ENCODE results near the gene DSG3.
"Not testable (repeated sequence)": the region's sequence is repeated elsewhere in the genome, so short reads cannot be mapped to it uniquely, and the experiment has no call there.

DSG3 gene

DNA sequence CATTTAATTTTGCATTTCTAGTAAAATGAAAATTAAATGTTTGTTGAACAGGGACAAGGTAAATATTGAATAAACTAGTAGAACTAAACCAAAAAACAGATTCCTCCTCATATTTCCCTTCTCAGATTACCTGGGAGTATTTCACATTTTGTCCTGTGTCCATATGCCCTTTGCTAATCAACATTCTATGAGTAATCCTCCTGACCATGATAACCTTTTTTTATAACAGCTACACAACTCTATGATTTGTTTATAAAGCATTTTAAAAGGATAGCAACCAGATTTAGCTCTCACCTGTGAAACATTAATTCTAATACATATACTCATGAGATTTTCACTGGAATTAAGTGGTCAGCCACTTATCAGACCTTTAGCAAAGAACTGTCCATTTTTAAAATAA is 43.3 kb downstream of the DSG3 start:
- no peak overlapping the region for H3K27ac ChIP-seq (ENCODE audit: low read depth, low read length)
- H3K4me3 ChIP-seq (ENCODE audit: low read depth, low read length) = no peak overlapping the region
- H3K36me3 ChIP-seq (ENCODE audit: insufficient read depth, low read length) = no peaks in the 10 kb centered on the region
- no peaks in the 10 kb centered on the region for H3K79me2 ChIP-seq (ENCODE audit: control insufficient read depth, insufficient read depth, low read length, unreplicated experiment)
- no peaks in the 10 kb centered on the region for H3K4me1 ChIP-seq (ENCODE audit: control insufficient read depth, insufficient read depth, low read length, unreplicated experiment)
- no peak overlapping the region for H2AFZ ChIP-seq (ENCODE audit: low read length, unreplicated experiment)
- 0 out of 2 replicates have a peak, but pooled peaks cover 5% of the 10 kb centered on the region for H3K27me3 ChIP-seq (ENCODE audit: insufficient read depth, low read length)

DNA sequence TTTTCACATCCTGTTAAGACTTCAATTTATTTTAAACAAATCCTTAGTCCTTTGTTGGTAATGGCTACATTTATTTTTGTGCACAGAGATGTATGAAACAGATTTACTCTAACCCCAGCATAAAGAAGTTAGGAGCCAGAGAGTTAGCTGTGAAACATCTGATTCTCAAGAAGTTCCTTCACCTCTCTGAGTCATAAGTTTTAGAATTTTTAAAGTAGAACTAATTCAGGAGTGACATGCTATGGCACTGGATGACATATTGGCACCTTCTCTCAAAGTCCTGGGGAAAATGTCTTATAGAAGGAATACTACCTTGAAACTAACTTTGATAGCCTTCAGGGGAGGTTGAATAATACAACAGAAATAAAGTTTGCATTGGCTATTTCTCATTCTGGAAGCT is 44.0 kb downstream of the DSG3 start:
- no peak overlapping the region for H2AFZ ChIP-seq (ENCODE audit: low read length, unreplicated experiment)
- H3K27me3 ChIP-seq (ENCODE audit: insufficient read depth, low read length) = peaks cover 10% of the 10 kb centered on the region; the same call in 1 of the 2 replicates
- no peaks in the 10 kb centered on the region for H3K36me3 ChIP-seq (ENCODE audit: insufficient read depth, low read length)
- no peaks in the 10 kb centered on the region for H3K4me1 ChIP-seq (ENCODE audit: control insufficient read depth, insufficient read depth, low read length, unreplicated experiment)
- H3K79me2 ChIP-seq (ENCODE audit: control insufficient read depth, insufficient read depth, low read length, unreplicated experiment) = no peaks in the 10 kb centered on the region
- H3K4me3 ChIP-seq (ENCODE audit: low read depth, low read length) = no peak overlapping the region
- H3K27ac ChIP-seq (ENCODE audit: low read depth, low read length) = no peak overlapping the region

DNA sequence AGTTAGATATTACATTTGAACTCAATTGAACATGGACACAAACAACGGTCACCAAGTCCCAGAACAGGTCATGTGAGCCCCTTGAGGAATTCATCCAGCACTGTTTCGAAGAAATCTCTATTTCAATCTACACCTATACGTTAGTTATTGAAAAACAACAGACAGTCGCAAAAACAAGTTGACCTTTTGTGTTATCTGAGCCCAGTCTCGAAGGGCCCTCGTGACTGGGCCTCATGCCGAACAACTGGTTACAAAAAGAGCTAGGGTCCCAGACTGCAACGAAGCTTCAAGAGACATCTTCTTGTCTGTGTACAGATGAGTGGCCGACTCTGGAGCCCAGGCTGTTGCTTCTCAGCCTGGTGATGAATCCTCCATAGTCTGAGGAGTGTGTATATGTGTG is 45.1 kb downstream of the DSG3 start:
- Histone ChIP-seq H3K27ac (ENCODE audit: low read depth, low read length) (no peak overlapping the region), H3K27me3 (ENCODE audit: insufficient read depth, low read length) (peaks cover 21% of the 10 kb centered on the region), H3K79me2 (ENCODE audit: control insufficient read depth, insufficient read depth, low read length, unreplicated experiment) (no peaks in the 10 kb centered on the region), H3K36me3 (ENCODE audit: insufficient read depth, low read length) (no peaks in the 10 kb centered on the region), H3K4me1 (ENCODE audit: control insufficient read depth, insufficient read depth, low read length, unreplicated experiment) (no peaks in the 10 kb centered on the region), H2AFZ (ENCODE audit: low read length, unreplicated experiment) (no peak overlapping the region), H3K4me3 (ENCODE audit: low read depth, low read length) (no peak overlapping the region)

DNA sequence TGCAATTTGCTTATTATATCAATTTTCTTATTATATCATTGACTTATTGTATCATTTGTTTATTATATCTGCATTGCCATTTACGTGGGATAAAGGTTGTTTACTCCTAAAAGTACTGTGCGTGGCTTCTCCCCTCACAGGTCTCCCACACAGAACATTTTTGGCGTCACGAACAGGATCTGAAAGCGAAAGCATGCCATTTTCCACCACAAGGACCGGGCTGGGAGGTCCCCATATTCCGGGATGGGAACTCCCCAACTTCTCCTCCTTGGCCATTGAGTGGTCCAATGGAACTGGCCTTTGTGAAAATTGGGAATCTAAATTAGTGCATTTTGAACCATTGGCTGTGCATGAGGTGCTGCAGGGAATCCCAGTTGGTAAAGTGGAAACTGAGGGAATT is 45.6 kb downstream of the DSG3 start:
- H3K4me3 ChIP-seq (ENCODE audit: low read depth, low read length) = no peak overlapping the region
- no peaks in the 10 kb centered on the region for H3K4me1 ChIP-seq (ENCODE audit: control insufficient read depth, insufficient read depth, low read length, unreplicated experiment)
- H2AFZ ChIP-seq (ENCODE audit: low read length, unreplicated experiment) = no peak overlapping the region

DNA sequence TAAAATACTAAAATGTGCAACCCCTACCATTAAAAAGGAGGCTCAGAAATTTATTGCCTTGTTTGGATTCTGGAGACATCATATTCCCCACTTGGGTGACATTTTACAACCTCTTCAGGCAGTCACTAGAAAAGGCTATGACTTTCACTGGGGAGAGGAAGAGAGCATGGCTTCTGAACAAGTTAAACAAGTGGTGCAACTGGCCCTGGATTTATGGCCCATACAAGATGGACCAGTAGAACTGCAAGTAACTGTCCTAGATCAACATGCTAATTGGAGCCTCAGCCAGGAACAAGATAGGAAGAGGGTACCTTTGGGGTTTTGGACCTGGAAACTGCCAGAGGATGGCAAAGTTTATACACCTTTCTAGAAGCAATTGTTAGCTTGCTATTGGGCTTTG is 46.4 kb downstream of the DSG3 start:
- H3K27me3 ChIP-seq (ENCODE audit: insufficient read depth, low read length) = peaks cover 34% of the 10 kb centered on the region

More for the DNA sequence above, 45.6 kb downstream of the DSG3 start:
- H3K79me2 ChIP-seq (ENCODE audit: control insufficient read depth, insufficient read depth, low read length, unreplicated experiment) = no peaks in the 10 kb centered on the region
- H3K27me3 ChIP-seq (ENCODE audit: insufficient read depth, low read length) = peaks cover 26% of the 10 kb centered on the region
- no peak overlapping the region for H3K27ac ChIP-seq (ENCODE audit: low read depth, low read length)
- no peaks in the 10 kb centered on the region for H3K36me3 ChIP-seq (ENCODE audit: insufficient read depth, low read length)

DNA sequence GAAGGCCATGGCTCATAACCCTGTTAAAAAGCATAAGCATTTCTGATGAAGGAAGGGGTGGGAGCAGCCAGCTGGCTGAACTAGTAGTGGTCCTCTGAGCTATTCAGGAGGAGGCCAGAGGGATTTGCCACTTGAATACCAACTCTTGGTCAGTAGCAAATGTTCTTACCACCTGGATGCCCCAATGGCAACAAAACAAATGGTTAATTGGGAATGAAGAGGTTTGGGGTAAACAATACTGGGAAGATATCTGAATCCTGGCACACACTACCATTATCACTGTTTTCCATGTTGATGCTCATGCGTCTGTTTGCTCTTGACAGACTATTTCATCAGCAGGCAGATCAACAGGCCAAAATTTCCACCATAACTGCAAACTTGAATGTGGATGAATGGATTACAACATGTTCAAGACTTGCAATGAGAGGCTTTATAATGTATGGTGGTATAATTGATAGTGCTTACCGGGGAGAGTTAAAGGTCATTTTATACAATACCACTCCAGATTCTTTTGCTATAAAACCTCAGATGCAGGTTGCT is 47.2 kb downstream of the DSG3 start:
- H3K27ac ChIP-seq (ENCODE audit: low read depth, low read length); H3K36me3 ChIP-seq (ENCODE audit: insufficient read depth, low read length); H2AFZ ChIP-seq (ENCODE audit: low read length, unreplicated experiment); H3K4me3 ChIP-seq (ENCODE audit: low read depth, low read length); H3K79me2 ChIP-seq (ENCODE audit: control insufficient read depth, insufficient read depth, low read length, unreplicated experiment); H3K4me1 ChIP-seq (ENCODE audit: control insufficient read depth, insufficient read depth, low read length, unreplicated experiment): not testable (repeated sequence)
- H3K27me3 ChIP-seq (ENCODE audit: insufficient read depth, low read length) = peaks cover 42% of the 10 kb centered on the region

More for the DNA sequence above, 46.4 kb downstream of the DSG3 start:
- Histone ChIP-seq H3K79me2 (ENCODE audit: control insufficient read depth, insufficient read depth, low read length, unreplicated experiment) (no peaks in the 10 kb centered on the region), H3K36me3 (ENCODE audit: insufficient read depth, low read length) (no peaks in the 10 kb centered on the region), H2AFZ (ENCODE audit: low read length, unreplicated experiment) (no peak overlapping the region), H3K4me3 (ENCODE audit: low read depth, low read length) (no peak overlapping the region), H3K27ac (ENCODE audit: low read depth, low read length) (no peak overlapping the region), H3K4me1 (ENCODE audit: control insufficient read depth, insufficient read depth, low read length, unreplicated experiment) (no peaks in the 10 kb centered on the region)

DNA sequence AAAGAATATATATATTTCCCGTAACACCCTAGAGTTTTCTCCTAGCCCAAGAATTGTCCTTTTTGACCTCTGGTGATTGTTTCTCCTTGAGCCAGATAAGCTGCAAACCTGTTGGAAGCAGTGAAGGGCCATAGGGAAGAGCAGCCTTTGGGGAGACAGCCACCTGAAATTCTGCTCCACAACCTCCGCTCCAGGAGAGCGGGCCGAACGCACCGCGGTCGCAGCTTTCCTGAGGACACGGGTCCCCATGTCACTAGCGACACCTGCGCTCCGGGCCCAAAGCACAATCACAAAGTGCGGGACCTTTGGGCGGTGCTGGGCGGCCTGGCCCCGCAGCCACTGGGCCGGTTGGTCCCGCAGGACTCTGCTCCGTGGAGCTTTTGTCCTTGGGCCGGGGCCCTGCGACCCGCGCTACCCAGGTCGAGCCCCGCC is 49.9 kb downstream of the DSG3 start:
- Histone ChIP-seq H2AFZ (ENCODE audit: low read length, unreplicated experiment) (no peak overlapping the region), H3K27ac (ENCODE audit: low read depth, low read length) (no peak overlapping the region), H3K79me2 (ENCODE audit: control insufficient read depth, insufficient read depth, low read length, unreplicated experiment) (no peaks in the 10 kb centered on the region), H3K36me3 (ENCODE audit: insufficient read depth, low read length) (no peaks in the 10 kb centered on the region), H3K27me3 (ENCODE audit: insufficient read depth, low read length) (peaks cover 52% of the 10 kb centered on the region), H3K4me3 (ENCODE audit: low read depth, low read length) (no peak overlapping the region), H3K4me1 (ENCODE audit: control insufficient read depth, insufficient read depth, low read length, unreplicated experiment) (no peaks in the 10 kb centered on the region)

DNA sequence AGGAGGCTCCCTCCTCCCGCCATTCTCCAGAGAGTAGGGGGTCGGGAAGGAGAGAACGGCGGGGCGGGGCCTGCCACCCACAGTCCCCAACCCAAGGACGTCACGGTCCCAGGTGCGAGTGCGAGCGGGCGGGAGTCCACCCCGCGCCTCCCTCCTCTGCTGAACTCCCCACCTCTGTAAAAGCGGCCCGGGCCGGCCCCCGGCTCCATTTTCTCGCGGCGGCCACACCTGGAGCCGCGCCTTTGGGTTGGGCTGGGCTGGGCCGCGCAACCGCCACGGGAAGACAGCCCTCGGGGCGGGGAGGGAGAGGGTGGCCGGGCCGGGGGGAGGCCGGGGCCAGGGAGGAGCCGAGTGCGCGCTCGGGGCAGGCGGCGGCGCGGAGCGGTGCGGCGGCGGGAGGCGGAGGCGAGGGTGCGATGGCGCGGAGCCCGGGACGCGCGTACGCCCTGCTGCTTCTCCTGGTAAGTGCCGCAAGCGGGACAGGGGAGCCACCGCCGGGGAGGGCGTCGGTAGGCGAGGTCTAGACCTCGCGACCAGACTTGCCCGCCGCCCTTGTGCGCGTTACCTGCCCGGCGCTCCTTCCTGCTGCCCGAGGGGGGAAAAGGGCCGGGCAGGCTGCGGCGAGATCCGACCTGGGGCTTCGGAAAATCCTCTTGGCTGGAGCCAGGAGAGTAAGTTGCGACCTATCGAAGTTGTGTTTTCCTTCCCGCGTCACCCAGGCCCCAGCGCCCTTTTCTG is 50.5 kb downstream of the DSG3 start, which contains the start of gene DSG2:
Gene DSG2, plus strand, starts transcription at position 342 of the 738 bp plus-strand sequence. Its CDS starts 75 bp downstream, at position 417.
- Histone ChIP-seq H3K27me3 (ENCODE audit: insufficient read depth, low read length) (peaks cover 52% of the 10 kb centered on the region), H3K4me3 (ENCODE audit: low read depth, low read length) (peak within 1 kb of the TSS; percentile 62), H2AFZ (ENCODE audit: low read length, unreplicated experiment) (no peak within 1 kb of the TSS), H3K27ac (ENCODE audit: low read depth, low read length) (no peak within 1 kb of the TSS), H3K36me3 (ENCODE audit: insufficient read depth, low read length) (no peaks in the 10 kb centered on the region), H3K4me1 (ENCODE audit: control insufficient read depth, insufficient read depth, low read length, unreplicated experiment) (no peaks in the 10 kb centered on the region), H3K79me2 (ENCODE audit: control insufficient read depth, insufficient read depth, low read length, unreplicated experiment) (no peaks in the 10 kb centered on the region)

DNA sequence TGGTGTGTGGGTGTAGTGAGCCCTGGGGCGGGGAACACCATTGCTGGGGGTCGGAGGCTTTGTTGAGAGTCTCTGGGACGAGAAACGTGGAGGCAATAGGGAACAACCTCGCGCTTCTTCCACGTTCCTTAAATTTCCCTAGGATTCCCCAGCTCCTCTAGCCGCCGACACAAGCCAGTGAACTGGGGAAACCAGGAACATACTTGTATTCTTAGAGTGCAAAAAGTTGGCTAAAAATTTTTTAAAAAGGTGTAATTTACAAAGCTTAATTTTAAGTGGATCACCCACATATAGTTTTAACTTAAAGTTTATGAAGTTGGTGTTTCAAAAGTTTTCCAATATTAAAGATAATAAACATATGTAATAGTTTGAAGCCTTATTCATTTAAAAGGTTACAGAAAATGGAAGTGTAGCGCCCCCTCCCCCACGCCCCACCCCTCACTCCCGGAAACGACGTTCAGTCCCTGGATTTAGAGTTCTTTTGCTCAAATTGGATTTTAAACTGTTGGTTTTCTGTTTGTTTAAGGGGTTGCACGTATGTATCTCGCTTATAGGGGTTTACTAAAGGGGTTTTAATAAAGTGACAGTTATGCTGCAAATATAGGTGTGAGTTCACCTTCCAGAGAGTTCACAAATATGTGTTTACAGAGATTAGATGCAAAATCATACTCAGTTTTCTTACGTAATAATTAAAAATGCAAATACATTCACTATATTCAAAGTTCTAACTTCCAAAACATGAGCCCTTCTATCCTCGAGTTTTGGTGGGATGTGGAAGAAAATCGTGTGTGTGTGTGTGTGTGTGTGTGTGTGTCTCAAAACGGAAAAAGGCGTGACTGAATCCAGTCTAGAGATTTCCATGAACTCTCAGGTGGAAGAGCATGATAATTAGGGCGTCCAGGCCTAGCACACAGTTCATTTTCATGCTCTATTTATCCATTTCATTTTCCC is 51.3 kb downstream of the DSG3 start:
- Histone ChIP-seq H3K36me3 (ENCODE audit: insufficient read depth, low read length) (no peaks in the 10 kb centered on the region), H3K27me3 (ENCODE audit: insufficient read depth, low read length) (peaks cover 52% of the 10 kb centered on the region), H2AFZ (ENCODE audit: low read length, unreplicated experiment) (no peak overlapping the region), H3K4me3 (ENCODE audit: low read depth, low read length) (peak overlapping the region; percentile 62), H3K79me2 (ENCODE audit: control insufficient read depth, insufficient read depth, low read length, unreplicated experiment) (no peaks in the 10 kb centered on the region), H3K4me1 (ENCODE audit: control insufficient read depth, insufficient read depth, low read length, unreplicated experiment) (no peaks in the 10 kb centered on the region), H3K27ac (ENCODE audit: low read depth, low read length) (no peak overlapping the region)

DNA sequence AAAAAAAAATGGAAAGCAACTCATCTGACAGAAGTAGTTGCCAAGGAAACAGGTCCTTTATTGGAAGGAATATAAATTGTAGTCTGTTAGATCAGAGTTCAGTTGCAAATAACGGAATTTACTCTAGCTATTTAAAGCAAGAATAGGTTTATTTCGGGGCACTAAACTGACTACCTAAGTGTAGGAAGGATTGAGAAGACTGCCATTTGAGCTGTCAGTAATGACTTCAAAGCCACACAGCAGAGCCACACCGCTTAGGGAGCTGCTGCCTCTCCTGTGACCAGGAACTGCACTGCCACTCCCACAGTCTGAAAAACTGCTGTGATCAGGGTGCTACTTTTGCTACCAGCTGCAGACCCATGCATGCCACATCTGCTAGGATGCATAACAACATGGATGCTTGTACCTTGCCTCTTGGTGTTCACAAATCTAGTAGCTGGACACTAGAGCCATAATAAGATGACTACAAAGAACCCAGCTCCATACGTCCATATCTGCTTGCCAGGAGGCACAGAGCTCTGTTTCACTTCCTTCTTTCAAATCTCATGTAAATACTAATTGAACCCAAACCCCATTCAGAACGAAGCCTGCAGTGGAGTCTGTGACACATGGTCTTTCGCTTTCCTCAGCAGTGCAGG is 52.6 kb downstream of the DSG3 start:
- H3K79me2 ChIP-seq (ENCODE audit: control insufficient read depth, insufficient read depth, low read length, unreplicated experiment) = no peaks in the 10 kb centered on the region
- H2AFZ ChIP-seq (ENCODE audit: low read length, unreplicated experiment) = no peak overlapping the region
- H3K36me3 ChIP-seq (ENCODE audit: insufficient read depth, low read length) = no peaks in the 10 kb centered on the region
- H3K27me3 ChIP-seq (ENCODE audit: insufficient read depth, low read length) = peaks cover 52% of the 10 kb centered on the region
- no peak overlapping the region for H3K27ac ChIP-seq (ENCODE audit: low read depth, low read length)
- no peaks in the 10 kb centered on the region for H3K4me1 ChIP-seq (ENCODE audit: control insufficient read depth, insufficient read depth, low read length, unreplicated experiment)
- no peak overlapping the region for H3K4me3 ChIP-seq (ENCODE audit: low read depth, low read length)
